ENCODE results near the gene CCDC51. TPM values are rescaled to one million over a fixed set of nuclear protein-coding genes. Genes with fewer than 3 reads are reported as not detected.

CCDC51 gene
- total and polyA plus RNA-seq, 7 experiments from 2014 or later = 3.6 to 16.5 (median 7.1) TPM

DNA sequence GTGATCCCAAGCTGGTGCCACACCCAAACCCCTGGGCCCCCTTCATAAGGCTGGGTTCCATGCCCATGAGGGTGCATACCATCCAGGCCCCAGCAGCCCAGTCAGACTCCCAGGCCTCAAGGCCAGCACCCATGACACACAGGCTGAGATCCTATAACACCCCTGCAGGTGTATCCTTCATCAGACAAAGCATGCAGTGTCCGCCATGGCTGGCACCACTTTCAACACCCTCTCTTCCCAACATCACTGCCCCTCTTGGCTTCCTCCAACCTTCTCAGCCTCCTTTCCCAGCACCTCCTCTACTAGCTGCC, 3.5 kb downstream of the CCDC51 start:
- POLR2A ChIA-PET = interaction anchor here (0.7 to 3.4 kb wide), 16 partner anchors 9 to 174 kb away, joined by 3 to 19 read pairs (median 3); partner anchors contain the start of genes PFKFB4 and SHISA5
- ATAC-seq = no peak
- Mint-ChIP-seq H3K4me3 (no peak overlapping the region), H3K27ac (no peak overlapping the region), H3K4me1 (peaks cover 16 to 43% (median 24%) of the 10 kb centered on the region in 7 donors), H3K36me3 (peaks cover 0 to 13% (median 1%) of the 10 kb centered on the region in 5 donors), H3K27me3 (no peaks in the 10 kb centered on the region), H3K9me3 (peaks cover 0 to 2% (median 0%) of the 10 kb centered on the region in 11 donors)
- H3K4me3 ChIP-seq (ENCODE audit: low read length) = no peak overlapping the region
- intact Hi-C loops (cut with micrococcal nuclease) = loop anchor here (1.0 to 2.0 kb wide), 7 partner anchors 22 to 347 kb away; no protein-coding TSS in a partner anchor
- peak overlapping the region; percentile 20 for H3K27ac ChIP-seq (ENCODE audit: low read depth, low read length)
- CTCF ChIA-PET = interaction anchor here (0.5 to 7.8 kb wide), 54 partner anchors 10 to 1047 kb away, joined by 3 to 115 read pairs (median 5); partner anchors contain the start of genes ATRIP, CDC25A, PFKFB4 and SHISA5
- peaks cover 0 to 34% (median 3%) of the 10 kb centered on the region in 3 experiments for H3K36me3 ChIP-seq (ENCODE audit: control insufficient read depth in 2 of 3, insufficient read depth in 3 of 3, low read length in 3 of 3)
- no peaks in the 10 kb centered on the region for H3K27me3 ChIP-seq (ENCODE audit: control insufficient read depth in 2 of 2, insufficient read depth in 2 of 2, low read length in 2 of 2)
- no peaks in the 10 kb centered on the region for H3K9me3 ChIP-seq (ENCODE audit: control insufficient read depth in 2 of 3, low read length in 3 of 3)
- no peak for DNase-seq
- peaks cover 11 to 18% of the 10 kb centered on the region in 2 donors for H3K4me1 ChIP-seq (ENCODE audit: control insufficient read depth in 2 of 2, insufficient read depth in 2 of 2, low read length in 2 of 2)

DNA sequence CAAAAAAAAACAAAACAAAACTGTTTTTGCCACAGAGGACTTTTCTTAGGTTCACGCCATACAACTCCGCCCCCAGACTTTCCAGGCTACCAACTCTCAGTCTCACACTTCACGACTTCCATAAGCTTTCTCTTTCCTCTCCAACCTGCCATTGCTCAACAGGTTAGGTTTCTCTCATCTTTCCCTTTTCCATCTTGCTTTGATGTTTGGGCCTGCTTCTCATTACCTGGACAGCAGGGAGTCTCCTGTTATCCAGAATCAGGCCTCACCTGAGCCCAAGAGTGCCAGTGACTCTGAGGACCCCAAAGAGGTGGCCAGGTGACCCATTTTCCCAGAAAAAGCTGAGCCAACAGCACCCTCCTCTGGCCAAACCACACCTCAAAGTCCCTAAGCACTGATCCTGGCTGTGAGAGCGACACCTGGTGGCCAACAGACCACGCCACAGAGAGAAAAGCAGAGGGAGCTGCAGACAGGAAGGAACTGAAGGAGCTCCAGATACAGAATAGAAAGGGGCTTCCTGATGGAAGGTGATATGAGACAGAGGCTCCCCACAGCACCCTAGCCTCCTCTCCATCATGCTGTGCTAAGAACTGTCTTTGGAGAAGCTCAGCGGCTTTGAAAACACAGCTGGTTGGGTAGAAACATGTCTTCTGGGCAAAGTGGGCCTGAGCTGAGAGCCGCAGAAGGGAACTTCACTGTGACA, 4.0 kb downstream of the CCDC51 start:
- H3K9me3 ChIP-seq (ENCODE audit: control insufficient read depth in 2 of 3, low read length in 3 of 3) = no peaks in the 10 kb centered on the region
- peak overlapping the region; percentile 20 for H3K27ac ChIP-seq (ENCODE audit: low read depth, low read length)
- ATAC-seq (peak; percentile 65), DNase-seq (peak; percentile 71 to 87 (median 82))
- Mint-ChIP-seq H3K9me3 (peaks cover 0 to 4% (median 0%) of the 10 kb centered on the region in 11 donors), H3K36me3 (peaks cover 0 to 13% (median 0%) of the 10 kb centered on the region in 5 donors), H3K4me1 (peaks cover 14 to 45% (median 22%) of the 10 kb centered on the region in 7 donors), H3K4me3 (no peak overlapping the region), H3K27me3 (peaks cover 0 to 1% (median 0%) of the 10 kb centered on the region in 5 donors), H3K27ac (no peak overlapping the region)
- H3K4me1 ChIP-seq (ENCODE audit: control insufficient read depth in 2 of 2, insufficient read depth in 2 of 2, low read length in 2 of 2) = peaks cover 7 to 17% of the 10 kb centered on the region in 2 donors
- no peaks in the 10 kb centered on the region for H3K27me3 ChIP-seq (ENCODE audit: control insufficient read depth in 2 of 2, insufficient read depth in 2 of 2, low read length in 2 of 2)
- CTCF ChIA-PET = interaction anchor here (0.5 to 7.8 kb wide), 58 partner anchors 9 to 1047 kb away, joined by 3 to 115 read pairs (median 4); partner anchors contain the start of genes ATRIP, CDC25A, PFKFB4 and SHISA5
- no peak overlapping the region for H3K4me3 ChIP-seq (ENCODE audit: low read length)
- H3K36me3 ChIP-seq (ENCODE audit: control insufficient read depth in 2 of 3, insufficient read depth in 3 of 3, low read length in 3 of 3) = peaks cover 0 to 34% (median 3%) of the 10 kb centered on the region in 3 experiments
- POLR2A ChIA-PET = interaction anchor here (0.6 to 3.4 kb wide), 18 partner anchors 10 to 173 kb away, joined by 3 to 19 read pairs (median 4); partner anchors contain the start of genes PFKFB4 and SHISA5
- intact Hi-C loops (cut with micrococcal nuclease) = loop anchor here (1.0 to 2.0 kb wide), 7 partner anchors 21 to 347 kb away; no protein-coding TSS in a partner anchor

GRCh38 chr3:48435223-48435595, 4.7 kb downstream of the CCDC51 start:
- no peak for ATAC-seq
- DNase-seq = no peak
- intact Hi-C loops (cut with micrococcal nuclease) = no loop called here
- ChIA-PET POLR2A (interaction anchor here (0.6 to 3.4 kb wide), 6 partner anchors 10 to 166 kb away, joined by 4 to 19 read pairs (median 13); no protein-coding TSS in a partner anchor), CTCF (interaction anchor here (0.7 to 7.8 kb wide), 24 partner anchors 8 to 252 kb away, joined by 3 to 115 read pairs (median 10); partner anchors contain the start of genes ATRIP, SHISA5 and ZNF589)
- H3K36me3 Mint-ChIP-seq = peaks cover 0 to 14% (median 0%) of the 10 kb centered on the region in 5 donors
- peaks cover 10 to 21% of the 10 kb centered on the region in 2 donors for H3K4me1 ChIP-seq (ENCODE audit: control insufficient read depth in 2 of 2, insufficient read depth in 2 of 2, low read length in 2 of 2)
- peaks cover 0 to 7% (median 0%) of the 10 kb centered on the region in 5 donors for H3K27me3 Mint-ChIP-seq
- H3K36me3 ChIP-seq (ENCODE audit: control insufficient read depth in 2 of 3, insufficient read depth in 3 of 3, low read length in 3 of 3) = peaks cover 0 to 34% (median 3%) of the 10 kb centered on the region in 3 experiments
- H3K27me3 ChIP-seq (ENCODE audit: control insufficient read depth in 2 of 2, insufficient read depth in 2 of 2, low read length in 2 of 2) = no peaks in the 10 kb centered on the region
- no peak overlapping the region for H3K4me3 ChIP-seq (ENCODE audit: low read length)
- peak overlapping the region in 4 of 9 donors; percentile 9 to 81 (median 56) for H3K27ac Mint-ChIP-seq
- no peaks in the 10 kb centered on the region for H3K9me3 ChIP-seq (ENCODE audit: control insufficient read depth in 2 of 3, low read length in 3 of 3)
- H3K9me3 Mint-ChIP-seq = peaks cover 0 to 2% (median 0%) of the 10 kb centered on the region in 11 donors
- peaks cover 12 to 45% (median 19%) of the 10 kb centered on the region in 7 donors for H3K4me1 Mint-ChIP-seq
- no peak overlapping the region for H3K4me3 Mint-ChIP-seq
- no peak overlapping the region for H3K27ac ChIP-seq (ENCODE audit: low read depth, low read length)

GRCh38 chr3:48434591-48435222, 5.2 kb downstream of the CCDC51 start:
- intact Hi-C loops (cut with micrococcal nuclease) = no loop called here
- peaks cover 0 to 12% (median 0%) of the 10 kb centered on the region in 5 donors for H3K36me3 Mint-ChIP-seq
- no peak overlapping the region for H3K4me3 Mint-ChIP-seq
- no peaks in the 10 kb centered on the region for H3K27me3 ChIP-seq (ENCODE audit: control insufficient read depth in 2 of 2, insufficient read depth in 2 of 2, low read length in 2 of 2)
- H3K27me3 Mint-ChIP-seq = peaks cover 0 to 12% (median 0%) of the 10 kb centered on the region in 5 donors
- DNase-seq = no peak
- no peak for ATAC-seq
- H3K4me1 Mint-ChIP-seq = peaks cover 7 to 40% (median 15%) of the 10 kb centered on the region in 7 donors
- H3K27ac Mint-ChIP-seq = peak overlapping the region in 2 of 9 donors; percentile 16 to 42
- no peak overlapping the region for H3K4me3 ChIP-seq (ENCODE audit: low read length)
- H3K27ac ChIP-seq (ENCODE audit: low read depth, low read length) = no peak overlapping the region
- H3K36me3 ChIP-seq (ENCODE audit: control insufficient read depth in 2 of 3, insufficient read depth in 3 of 3, low read length in 3 of 3) = peaks cover 0 to 34% (median 3%) of the 10 kb centered on the region in 3 experiments
- ChIA-PET CTCF (interaction anchor here (0.7 to 7.8 kb wide), 11 partner anchors 12 to 167 kb away, joined by 3 to 115 read pairs (median 8); partner anchors contain the start of gene ATRIP), POLR2A (interaction anchor here (1.0 to 3.4 kb wide), 5 partner anchors 11 to 84 kb away, joined by 4 to 17 read pairs (median 12); no protein-coding TSS in a partner anchor)
- no peaks in the 10 kb centered on the region for H3K9me3 ChIP-seq (ENCODE audit: control insufficient read depth in 2 of 3, low read length in 3 of 3)
- peaks cover 13 to 26% of the 10 kb centered on the region in 2 donors for H3K4me1 ChIP-seq (ENCODE audit: control insufficient read depth in 2 of 2, insufficient read depth in 2 of 2, low read length in 2 of 2)
- peaks cover 0 to 2% (median 0%) of the 10 kb centered on the region in 11 donors for H3K9me3 Mint-ChIP-seq

GRCh38 chr3:48433472-48434118, 6.3 kb downstream of the CCDC51 start:
- Mint-ChIP-seq H3K4me1 (peaks cover 5 to 33% (median 9%) of the 10 kb centered on the region in 7 donors), H3K36me3 (peaks cover 0 to 12% (median 0%) of the 10 kb centered on the region in 5 donors)
- POLR2A ChIA-PET = interaction anchor here (0.6 to 3.3 kb wide), 5 partner anchors 27 to 906 kb away, joined by 3 to 14 read pairs (median 4); no protein-coding TSS in a partner anchor

More at GRCh38 chr3:48433472-48434118, 6.3 kb downstream of the CCDC51 start:
- H3K9me3 ChIP-seq (ENCODE audit: control insufficient read depth in 2 of 3, low read length in 3 of 3) = no peaks in the 10 kb centered on the region
- Mint-ChIP-seq H3K4me3 (no peak overlapping the region), H3K9me3 (peaks cover 0 to 2% (median 0%) of the 10 kb centered on the region in 11 donors), H3K27ac (no peak overlapping the region), H3K27me3 (peaks cover 0 to 12% (median 0%) of the 10 kb centered on the region in 5 donors)
- H3K4me1 ChIP-seq (ENCODE audit: control insufficient read depth in 2 of 2, insufficient read depth in 2 of 2, low read length in 2 of 2) = peaks cover 8 to 21% of the 10 kb centered on the region in 2 donors
- no peak overlapping the region for H3K4me3 ChIP-seq (ENCODE audit: low read length)
- ATAC-seq (no peak), DNase-seq (no peak)
- intact Hi-C loops (cut with micrococcal nuclease) = no loop called here
- CTCF ChIA-PET = interaction anchor here (0.7 to 7.8 kb wide), 9 partner anchors 13 to 166 kb away, joined by 3 to 115 read pairs (median 8); partner anchors contain the start of gene ATRIP
- H3K27ac ChIP-seq (ENCODE audit: low read depth, low read length) = no peak overlapping the region
- H3K27me3 ChIP-seq (ENCODE audit: control insufficient read depth in 2 of 2, insufficient read depth in 2 of 2, low read length in 2 of 2) = no peaks in the 10 kb centered on the region
- H3K36me3 ChIP-seq (ENCODE audit: control insufficient read depth in 2 of 3, insufficient read depth in 3 of 3, low read length in 3 of 3) = peaks cover 0 to 34% (median 3%) of the 10 kb centered on the region in 3 experiments

Data from naive thymus-derived CD4-positive, alpha-beta T cell (primary cell).